COR-L47 (cell line): ENCODE data around the gene NKX2-4.

Experiments
- DNase-seq: peaks from one replicate; lab custom pipeline; 2025; lab: John Stamatoyannopoulos, UW

The NKX2-4 gene

GRCh38 chr20:21360705-21361104, 36.6 kb downstream of the NKX2-4 start:
- no peak for DNase-seq

- DNase-seq: peak; percentile 44
These were observed 38.6 kb downstream of the NKX2-4 start for GRCh38 chr20:21358737-21359136.

GRCh38 chr20:21357844-21358243, 39.5 kb downstream of the NKX2-4 start:
- no peak for DNase-seq

GRCh38 chr20:21356386-21356785, 40.9 kb downstream of the NKX2-4 start:
- no peak for DNase-seq

GRCh38 chr20:21355981-21356380, 41.3 kb downstream of the NKX2-4 start:
- no peak for DNase-seq

GRCh38 chr20:21353236-21353635, 44.1 kb downstream of the NKX2-4 start:
- no peak for DNase-seq

GRCh38 chr20:21352703-21353102, 44.6 kb downstream of the NKX2-4 start:
- DNase-seq: no peak
